ENCODE measurements around the gene CDKN2C. TPM values are rescaled to one million over a fixed set of nuclear protein-coding genes. Genes with fewer than 3 reads are reported as not detected.

CDKN2C gene
- total RNA-seq = 11.5 and 19.6 TPM in 2 replicates

GRCh38 chr1:50969611-50970508, at the start of gene CDKN2C:
TSS of gene CDKN2C (plus strand) at chr1:50970245. CDS start at chr1:50970369, 124 bp downstream.

GRCh38 chr1:50959913-50960844, 9.9 kb upstream of the CDKN2C start, which contains the start of gene FAF1:
TSS of gene FAF1 (minus strand) at chr1:50960267. CDS start at chr1:50959811, 456 bp downstream.

Other genes starting within 250 kb of the CDKN2C start
- gene FAF1, start 10.0 kb upstream of the CDKN2C start, total RNA-seq = 20.6 and 57.6 TPM in 2 replicates
- not detected in 2 replicates for gene C1orf185, start 132.0 kb downstream of the CDKN2C start, total RNA-seq